GM23338 (cell line): ENCODE results near the gene ANGPT4. TPM values are rescaled to one million over a fixed set of nuclear protein-coding genes. Genes with fewer than 3 reads are reported as not detected.

Experiments used
- ATAC-seq: fragments of 200-7000 bp; cut with Tn5 transposase; 3 replicates; pipeline ENCODE4 v1.9.1; 2020
- DNase-seq: peaks from one replicate; pipeline ENCODE4 v3.0.0-alpha.2; 2015; ENCODE audit warnings: low spot score
- H2AFZ ChIP-seq: fragments of 200-600 bp; sonication (generic); 2 replicates; pipeline ENCODE4 v1.8.0; 2016; ENCODE audit warnings: antibody characterized with exemption, mild to moderate bottlenecking, moderate library complexity
- H3F3A ChIP-seq: fragments of 200-600 bp; sonication (generic); replicated peaks from 2 replicates; pipeline ENCODE4 v1.8.0; 2017; ENCODE audit warnings: antibody characterized with exemption, mixed run types, low read depth
- H3K27ac ChIP-seq: fragments of 200-600 bp; sonication (generic); 2 replicates; pipeline ENCODE4 v1.6.1; 2016; ENCODE audit warnings: low read depth
- H3K27me3 ChIP-seq: fragments of 200-600 bp; sonication (generic); 2 replicates; pipeline ENCODE4 v1.8.0; 2016; ENCODE audit warnings: mild to moderate bottlenecking, mixed run types, moderate library complexity; ENCODE audit not compliant: insufficient read depth
- H3K36me3 ChIP-seq: fragments of 200-600 bp; sonication (generic); 2 replicates; pipeline ENCODE4 v1.8.0; 2016; ENCODE audit warnings: mild to moderate bottlenecking; ENCODE audit not compliant: insufficient read depth
- H3K4me1 ChIP-seq: fragments of 200-600 bp; sonication (generic); 2 replicates; pipeline ENCODE4 v1.8.0; 2016; ENCODE audit warnings: mild to moderate bottlenecking, moderate library complexity; ENCODE audit not compliant: insufficient read depth
- H3K4me2 ChIP-seq: fragments of 200-600 bp; sonication (generic); 2 replicates; pipeline ENCODE4 v1.7.1; 2017; ENCODE audit warnings: mixed run types
- H3K4me3 ChIP-seq: fragments of 200-600 bp; sonication (generic); 2 replicates; pipeline ENCODE4 v1.6.1; 2016; ENCODE audit warnings: mixed run types
- H3K79me2 ChIP-seq: fragments of 200-600 bp; sonication (generic); replicated peaks from 2 replicates; pipeline ENCODE4 v1.8.0; 2017; ENCODE audit warnings: mild to moderate bottlenecking; ENCODE audit not compliant: insufficient read depth
- H3K9me2 ChIP-seq: fragments of 200-600 bp; sonication (generic); 2 replicates; pipeline ENCODE4 v1.8.0; 2017; ENCODE audit not compliant: insufficient read depth
- H4K20me1 ChIP-seq: fragments of 200-600 bp; sonication (generic); replicated peaks from 2 replicates; pipeline ENCODE4 v1.8.0; 2017; ENCODE audit warnings: mild to moderate bottlenecking; ENCODE audit not compliant: insufficient read depth
- H3K27ac Mint-ChIP-seq: 2 replicates; pipeline ENCODE4 v1.8.0; 2020; ENCODE audit warnings: inconsistent platforms, mild to moderate bottlenecking, moderate library complexity, mixed read lengths
- H3K27me3 Mint-ChIP-seq: 3 replicates; pipeline ENCODE4 v1.8.0; 2022; ENCODE audit warnings: low read depth, mild to moderate bottlenecking, moderate library complexity, mixed read lengths, inconsistent platforms; ENCODE audit not compliant: insufficient read depth, poor library complexity
- H3K36me3 Mint-ChIP-seq: 3 replicates; pipeline ENCODE4 v1.8.0; 2021; ENCODE audit warnings: low read depth, mild to moderate bottlenecking, inconsistent platforms, moderate library complexity, mixed read lengths
- H3K4me1 Mint-ChIP-seq: 3 replicates; pipeline ENCODE4 v1.8.0; 2020; ENCODE audit warnings: mild to moderate bottlenecking, inconsistent platforms, mixed read lengths
- H3K4me3 Mint-ChIP-seq: 3 replicates; pipeline ENCODE4 v1.8.0; 2021; ENCODE audit warnings: moderate library complexity, mild to moderate bottlenecking, inconsistent platforms, mixed read lengths
- H3K9me3 Mint-ChIP-seq: 3 replicates; pipeline ENCODE4 v1.8.0; 2020; ENCODE audit warnings: moderate library complexity, mild to moderate bottlenecking, inconsistent platforms, mixed read lengths
- CREB1 ChIP-seq: fragments of 250-450 bp; sonication (Bioruptor Pico); IDR thresholded peaks from 2 replicates; pipeline ENCODE4 v1.5.0; 2020; ENCODE audit warnings: low read depth, mild to moderate bottlenecking, moderate library complexity
- CTCF ChIP-seq, 2 experiments: fragments of 200-600 bp in 1 of 2; sonication (generic) in 1 of 2; conservative IDR thresholded peaks; 2 replicates each; pipeline versions ENCODE4 v1.5.1 to v1.6.1; 2016 to 2017; ENCODE audit warnings: antibody characterized with exemption in 2 of 2, low read depth in 2 of 2, mild to moderate bottlenecking in 2 of 2, moderate library complexity in 1 of 2
- ETS1 ChIP-seq: IDR thresholded peaks from 2 replicates; pipeline ENCODE4 v1.6.1; 2016; ENCODE audit warnings: antibody characterized with exemption
- EZH2 ChIP-seq: fragments of 200-600 bp; sonication (generic); IDR thresholded peaks from one replicate; pipeline ENCODE4 v1.8.0; 2017; ENCODE audit warnings: antibody characterized with exemption, mild to moderate bottlenecking, low read depth; ENCODE audit not compliant: unreplicated experiment
- EZH2phosphoT487 ChIP-seq: fragments of 200-600 bp; sonication (generic); IDR thresholded peaks from one replicate; pipeline ENCODE4 v1.8.1; 2018; ENCODE audit warnings: antibody characterized with exemption; ENCODE audit not compliant: unreplicated experiment
- JUNB ChIP-seq: IDR thresholded peaks from one replicate; pipeline ENCODE4 v1.6.1; 2016; ENCODE audit warnings: antibody characterized with exemption; ENCODE audit not compliant: unreplicated experiment
- NANOG ChIP-seq: IDR thresholded peaks from 2 replicates; pipeline ENCODE4 v1.6.1; 2016; ENCODE audit warnings: antibody characterized with exemption, borderline replicate concordance
- POLR2AphosphoS5 ChIP-seq: IDR thresholded peaks from 2 replicates; pipeline ENCODE4 v1.6.1; 2016; ENCODE audit warnings: antibody characterized with exemption, low read depth
- REST ChIP-seq: IDR thresholded peaks from one replicate; pipeline ENCODE4 v1.6.1; 2018; ENCODE audit warnings: antibody characterized with exemption; ENCODE audit not compliant: unreplicated experiment
- STAT1 ChIP-seq: IDR thresholded peaks from one replicate; pipeline ENCODE4 v1.6.1; 2016; ENCODE audit warnings: antibody characterized with exemption; ENCODE audit not compliant: unreplicated experiment
- ZNF114 ChIP-seq: fragments of 250-450 bp; sonication (Bioruptor Pico); IDR thresholded peaks from 2 replicates; pipeline ENCODE4 v1.5.0; 2020; ENCODE audit warnings: mild to moderate bottlenecking, moderate library complexity
- ZNF331 ChIP-seq: fragments of 250-450 bp; sonication (Bioruptor Pico); IDR thresholded peaks from 2 replicates; pipeline ENCODE4 v1.5.0; 2020; ENCODE audit warnings: low read depth, mild to moderate bottlenecking, moderate library complexity
- ZNF462 ChIP-seq: fragments of 250-450 bp; sonication (Bioruptor Pico); IDR thresholded peaks from 2 replicates; pipeline ENCODE4 v1.5.0; 2020; ENCODE audit warnings: mild to moderate bottlenecking, moderate library complexity
- polyA plus RNA-seq: library from polyadenylated mRNA; unstranded; fragments of >200 nt; fragmentation: Nextera tagmentation; extraction: Ambion mirVana; gene quantifications from 2 replicates; pipeline ENCODE4 v1.2.1, GENCODE V29; 2016
- total RNA-seq: library from RNA; depleted of rRNA; stranded (reverse); fragments of >200 nt; shearing (Covaris generic); gene quantifications from 2 replicates; pipeline ENCODE4 v1.2.3, GENCODE V29; 2014

The ANGPT4 gene
- total and polyA plus RNA-seq, 2 experiments from 2014 or later: 0.17 TPM; not detected in 1

- no peak overlapping the region for H3K27ac Mint-ChIP-seq
- no peak overlapping the region for H3K4me3 Mint-ChIP-seq
- TF ChIP-seq ZNF114: no peak
- no peak for TF ChIP-seq ZNF331 (CRISPR knock-in tag)
- TF ChIP-seq EZH2phosphoT487: no peak
- no peak for TF ChIP-seq CREB1 (CRISPR knock-in tag)
- no peak for TF ChIP-seq JUNB
- TF ChIP-seq ZNF462 (CRISPR knock-in tag): no peak
- TF ChIP-seq REST: no peak
- TF ChIP-seq STAT1: no peak
- TF ChIP-seq CTCF (conservative IDR thresholded peaks at IDR 0.05; ENCODE audit: low read depth in 2 of 2): no peak
- TF ChIP-seq EZH2: no peak
- no peak for TF ChIP-seq NANOG
- TF ChIP-seq POLR2AphosphoS5: no peak
- TF ChIP-seq ETS1: no peak
- Histone ChIP-seq H3K27me3 (no peaks in the 10 kb centered on the region), H3K4me3 (no peak overlapping the region), H3K36me3 (no peaks in the 10 kb centered on the region), H3K79me2 (no peaks in the 10 kb centered on the region), H2AFZ (no peak overlapping the region), H3K9me2 (no peaks in the 10 kb centered on the region), H3F3A (no peaks in the 10 kb centered on the region), H3K4me2 (no peak overlapping the region), H4K20me1 (no peaks in the 10 kb centered on the region), H3K4me1 (no peaks in the 10 kb centered on the region), H3K27ac (no peak overlapping the region)
- DNase-seq: no peak
- no peak for ATAC-seq
- peaks cover 6% of the 10 kb centered on the region for H3K27me3 Mint-ChIP-seq
- H3K36me3 Mint-ChIP-seq: no peaks in the 10 kb centered on the region
- H3K9me3 Mint-ChIP-seq: no peaks in the 10 kb centered on the region; the same call in 2 of the 3 replicates
- H3K4me1 Mint-ChIP-seq: peaks cover 11% of the 10 kb centered on the region; the same call in 2 of the 3 replicates
Measured at GRCh38 chr20:909641-910040, 6.5 kb downstream of the ANGPT4 start.
